ENCODE results near the gene PIGP. TPM values are rescaled to one million over a fixed set of nuclear protein-coding genes. Genes with fewer than 3 reads are reported as not detected.
A peak's percentile ranks its signal among the peaks of the same experiment; 100 is the strongest.

The PIGP gene
- total and polyA plus RNA-seq, 2 of the 13 experiments (the other 11 are each of a cell fraction or from before 2014, with no cell fraction given) = 14.8 to 33.4 TPM

DNA sequence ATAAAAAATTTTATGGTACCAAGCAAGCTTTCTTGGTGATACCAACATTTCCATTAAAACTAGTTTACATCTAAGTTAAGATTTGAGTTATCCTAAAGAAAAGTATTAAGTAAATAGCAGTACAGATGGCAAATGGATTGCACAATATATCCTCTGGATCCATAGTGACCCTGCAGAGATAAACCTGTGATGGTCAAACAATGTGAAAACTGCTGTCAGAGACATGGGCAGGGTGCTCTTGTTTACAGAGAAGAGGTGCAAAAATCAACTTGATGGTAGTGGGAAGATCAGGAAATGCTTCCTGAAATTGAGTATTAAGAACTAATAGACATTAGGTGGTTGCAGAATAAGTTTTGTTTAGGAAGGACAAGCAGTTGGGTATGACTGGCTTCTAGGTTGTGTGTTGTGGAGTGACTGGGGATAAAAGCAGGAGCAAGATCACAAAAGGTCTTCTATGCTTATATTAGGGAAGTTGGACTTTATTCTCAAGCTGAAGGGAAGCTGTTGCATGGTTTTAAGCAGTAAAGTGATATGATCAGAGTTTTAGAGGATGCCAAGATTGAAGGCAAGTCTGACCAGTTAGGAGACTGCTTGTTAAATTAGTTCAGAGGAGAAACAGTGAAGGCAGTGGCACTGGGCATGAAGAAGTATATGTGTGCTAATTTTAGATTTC is 10.1 kb upstream of the PIGP start (continued):
- TF ChIP-seq DNMT3B (CRISPR knock-in tag; conservative IDR thresholded peaks at IDR 0.05) (no peak), ZNF724P (CRISPR knock-in tag; IDR thresholded peaks at IDR 0.05; ENCODE audit: borderline replicate concordance) (no peak), ZNF616 (CRISPR knock-in tag; IDR thresholded peaks at IDR 0.05; ENCODE audit: low read depth) (no peak), ZBTB20 (CRISPR knock-in tag; IDR thresholded peaks at IDR 0.05; ENCODE audit: borderline replicate concordance, low read depth) (peak; percentile 97; the same call in 1 of the 2 replicates), RELA (CRISPR knock-in tag; IDR thresholded peaks at IDR 0.05) (no peak), ZNF749 (CRISPR knock-in tag; IDR thresholded peaks at IDR 0.05; ENCODE audit: borderline replicate concordance) (no peak), ZNF674 (CRISPR knock-in tag; IDR thresholded peaks at IDR 0.05; ENCODE audit: low read depth) (no peak), CENPX (CRISPR knock-in tag; IDR thresholded peaks at IDR 0.05) (no peak), ZNF234 (CRISPR knock-in tag; conservative IDR thresholded peaks at IDR 0.05) (no peak), ZNF274 (CRISPR knock-in tag; IDR thresholded peaks at IDR 0.05) (no peak), ZNF615 (CRISPR knock-in tag; IDR thresholded peaks at IDR 0.05; ENCODE audit: borderline replicate concordance) (no peak), SOX6 (IDR thresholded peaks at IDR 0.05) (no peak), SOX6 (CRISPR knock-in tag; IDR thresholded peaks at IDR 0.05) (peak; percentile 94), ZNF782 (CRISPR knock-in tag; IDR thresholded peaks at IDR 0.05; ENCODE audit: borderline replicate concordance) (no peak), U2AF2 (IDR thresholded peaks at IDR 0.05; ENCODE audit: low read depth, low read length) (no peak), PPARG (CRISPR knock-in tag; conservative IDR thresholded peaks at IDR 0.05) (peak; percentile 66; the same call in 1 of the 2 replicates), TMF1 (CRISPR knock-in tag; IDR thresholded peaks at IDR 0.05; ENCODE audit: low read depth) (no peak), MTF2 (CRISPR knock-in tag; IDR thresholded peaks at IDR 0.05; ENCODE audit: borderline replicate concordance) (no peak), PLRG1 (conservative IDR thresholded peaks at IDR 0.05) (no peak)
- TF ChIP-seq, protein P1, sequence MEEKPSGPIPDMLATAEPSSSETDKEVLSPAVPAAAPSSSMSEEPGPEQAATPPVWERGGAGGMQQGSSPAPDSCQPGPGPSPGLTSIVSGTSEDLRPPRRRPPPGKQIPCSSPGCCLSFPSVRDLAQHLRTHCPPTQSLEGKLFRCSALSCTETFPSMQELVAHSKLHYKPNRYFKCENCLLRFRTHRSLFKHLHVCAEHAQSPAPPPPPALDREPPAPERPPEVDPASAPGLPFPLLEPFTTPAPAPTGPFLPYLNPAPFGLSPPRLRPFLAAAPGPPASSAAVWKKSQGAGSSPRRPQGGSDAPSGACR (CRISPR knock-in tag; IDR thresholded peaks at IDR 0.05) = no peak
- TF ChIP-seq, protein P2, sequence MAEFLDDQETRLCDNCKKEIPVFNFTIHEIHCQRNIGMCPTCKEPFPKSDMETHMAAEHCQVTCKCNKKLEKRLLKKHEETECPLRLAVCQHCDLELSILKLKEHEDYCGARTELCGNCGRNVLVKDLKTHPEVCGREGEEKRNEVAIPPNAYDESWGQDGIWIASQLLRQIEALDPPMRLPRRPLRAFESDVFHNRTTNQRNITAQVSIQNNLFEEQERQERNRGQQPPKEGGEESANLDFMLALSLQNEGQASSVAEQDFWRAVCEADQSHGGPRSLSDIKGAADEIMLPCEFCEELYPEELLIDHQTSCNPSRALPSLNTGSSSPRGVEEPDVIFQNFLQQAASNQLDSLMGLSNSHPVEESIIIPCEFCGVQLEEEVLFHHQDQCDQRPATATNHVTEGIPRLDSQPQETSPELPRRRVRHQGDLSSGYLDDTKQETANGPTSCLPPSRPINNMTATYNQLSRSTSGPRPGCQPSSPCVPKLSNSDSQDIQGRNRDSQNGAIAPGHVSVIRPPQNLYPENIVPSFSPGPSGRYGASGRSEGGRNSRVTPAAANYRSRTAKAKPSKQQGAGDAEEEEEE (CRISPR knock-in tag; IDR thresholded peaks at IDR 0.05; ENCODE audit: borderline replicate concordance) = no peak
- TF ChIP-seq, protein P3, sequence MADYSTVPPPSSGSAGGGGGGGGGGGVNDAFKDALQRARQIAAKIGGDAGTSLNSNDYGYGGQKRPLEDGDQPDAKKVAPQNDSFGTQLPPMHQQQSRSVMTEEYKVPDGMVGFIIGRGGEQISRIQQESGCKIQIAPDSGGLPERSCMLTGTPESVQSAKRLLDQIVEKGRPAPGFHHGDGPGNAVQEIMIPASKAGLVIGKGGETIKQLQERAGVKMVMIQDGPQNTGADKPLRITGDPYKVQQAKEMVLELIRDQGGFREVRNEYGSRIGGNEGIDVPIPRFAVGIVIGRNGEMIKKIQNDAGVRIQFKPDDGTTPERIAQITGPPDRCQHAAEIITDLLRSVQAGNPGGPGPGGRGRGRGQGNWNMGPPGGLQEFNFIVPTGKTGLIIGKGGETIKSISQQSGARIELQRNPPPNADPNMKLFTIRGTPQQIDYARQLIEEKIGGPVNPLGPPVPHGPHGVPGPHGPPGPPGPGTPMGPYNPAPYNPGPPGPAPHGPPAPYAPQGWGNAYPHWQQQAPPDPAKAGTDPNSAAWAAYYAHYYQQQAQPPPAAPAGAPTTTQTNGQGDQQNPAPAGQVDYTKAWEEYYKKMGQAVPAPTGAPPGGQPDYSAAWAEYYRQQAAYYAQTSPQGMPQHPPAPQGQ (CRISPR knock-in tag; IDR thresholded peaks at IDR 0.05; ENCODE audit: borderline replicate concordance) = no peak
